Measurements from ENCODE around the gene TNNC1.

The TNNC1 gene

DNA sequence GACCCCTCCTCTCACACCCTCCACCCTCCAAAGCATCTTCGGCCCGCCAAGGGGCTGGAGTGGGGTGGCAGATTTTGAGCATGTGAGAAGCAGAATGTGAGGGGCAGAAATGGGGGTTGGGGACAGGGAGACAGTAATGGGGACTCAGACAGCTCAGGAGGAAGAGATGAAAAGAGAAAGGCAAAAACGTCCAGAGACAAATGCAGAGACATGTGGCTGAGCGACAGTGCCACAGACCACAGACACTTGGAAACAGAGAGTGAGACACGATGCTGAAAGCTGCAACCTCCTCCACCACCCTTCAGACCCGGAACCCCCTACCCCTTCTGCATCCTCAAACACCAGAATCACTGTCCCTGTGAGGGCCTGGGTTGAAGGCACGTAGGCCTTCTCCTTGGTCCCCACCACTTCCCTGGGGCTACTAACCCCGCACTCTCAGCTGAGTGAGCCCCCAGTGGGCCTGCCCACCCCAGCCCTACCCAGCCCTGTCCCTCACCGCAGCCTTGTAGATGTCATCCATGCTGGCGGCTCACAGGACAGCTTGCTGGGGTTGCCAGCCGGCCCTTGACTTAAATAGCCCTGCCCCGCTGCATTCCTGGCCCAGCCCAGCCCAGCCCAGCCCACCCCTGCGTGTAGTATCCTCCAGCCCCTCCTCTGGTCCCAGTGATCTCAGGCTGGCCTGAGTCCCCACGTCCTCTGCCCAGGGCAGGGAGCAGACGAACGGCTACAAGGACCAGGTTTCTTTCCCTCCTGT lies at the start of gene TNNC1:
Gene TNNC1 (minus strand): TSS at position 546 of the 754 bp plus-strand sequence. CDS start 26 bp downstream, at position 520.
- DNase-seq (ENCODE audit: low read depth, low spot score), result no peak

DNA sequence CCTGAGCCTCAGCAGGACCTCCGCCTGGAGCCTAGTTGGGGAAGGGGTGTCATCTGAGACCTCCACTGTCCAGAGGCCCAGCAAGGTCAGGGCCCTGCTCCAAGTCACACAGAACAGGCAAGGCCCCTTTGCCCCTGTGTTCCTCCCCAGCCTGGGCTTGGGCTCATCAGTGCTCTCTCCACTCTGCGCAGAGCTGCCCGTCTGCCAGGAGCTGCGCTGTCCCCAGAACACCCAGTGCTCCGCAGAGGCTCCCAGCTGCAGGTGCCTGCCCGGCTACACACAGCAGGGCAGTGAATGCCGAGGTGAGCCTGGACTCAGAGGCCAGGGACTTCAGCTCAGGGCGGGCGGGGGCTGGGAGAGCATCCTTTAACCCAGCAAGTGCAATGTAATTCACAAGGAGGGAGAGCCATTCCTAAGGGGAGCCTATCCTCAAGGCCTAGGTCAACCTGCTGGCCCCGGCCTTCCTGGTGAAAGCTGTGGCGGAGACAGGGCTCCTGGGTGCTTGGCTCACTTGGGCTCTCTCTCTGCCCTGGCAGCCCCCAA lies 49.0 kb upstream of the TNNC1 start:
- no peak for DNase-seq (ENCODE audit: low read depth, low spot score)

DNA sequence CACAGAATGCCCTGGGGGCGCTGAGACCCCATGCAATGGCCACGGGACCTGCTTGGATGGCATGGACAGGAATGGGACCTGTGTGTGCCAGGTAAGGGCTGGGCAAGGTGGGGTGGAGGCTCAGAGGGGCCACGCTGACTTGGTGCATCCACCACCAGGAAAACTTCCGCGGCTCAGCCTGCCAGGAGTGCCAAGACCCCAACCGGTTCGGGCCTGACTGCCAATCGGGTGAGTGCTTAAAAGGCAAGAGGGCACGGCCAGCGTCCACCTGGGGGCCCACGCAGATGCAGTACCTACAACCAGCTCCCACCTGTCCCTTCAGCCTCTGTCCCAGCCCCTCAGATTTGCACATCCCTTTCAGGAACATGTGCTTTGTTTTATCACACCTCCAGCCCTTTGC lies 48.2 kb upstream of the TNNC1 start:
- no peak for DNase-seq (ENCODE audit: low read depth, low spot score)

DNA sequence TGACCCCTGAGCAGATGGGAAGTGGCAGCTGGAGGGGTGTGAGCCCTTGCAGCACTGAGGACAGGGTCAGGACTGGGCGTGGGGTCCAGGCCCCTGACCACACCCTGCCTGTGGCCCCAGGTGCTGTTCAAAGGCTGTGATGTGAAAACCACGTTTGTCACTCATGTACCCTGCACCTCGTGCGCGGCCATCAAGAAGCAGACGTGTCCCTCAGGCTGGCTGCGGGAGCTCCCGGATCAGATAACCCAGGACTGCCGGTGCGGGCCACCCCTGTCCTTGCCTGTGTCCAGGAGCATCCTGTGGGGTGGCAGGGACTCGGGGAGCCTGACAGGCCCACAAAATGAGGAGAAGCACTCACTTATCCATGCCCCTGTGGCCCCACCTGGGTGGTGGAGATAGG lies 47.2 kb upstream of the TNNC1 start:
- no peak for DNase-seq (ENCODE audit: low read depth, low spot score)

DNA sequence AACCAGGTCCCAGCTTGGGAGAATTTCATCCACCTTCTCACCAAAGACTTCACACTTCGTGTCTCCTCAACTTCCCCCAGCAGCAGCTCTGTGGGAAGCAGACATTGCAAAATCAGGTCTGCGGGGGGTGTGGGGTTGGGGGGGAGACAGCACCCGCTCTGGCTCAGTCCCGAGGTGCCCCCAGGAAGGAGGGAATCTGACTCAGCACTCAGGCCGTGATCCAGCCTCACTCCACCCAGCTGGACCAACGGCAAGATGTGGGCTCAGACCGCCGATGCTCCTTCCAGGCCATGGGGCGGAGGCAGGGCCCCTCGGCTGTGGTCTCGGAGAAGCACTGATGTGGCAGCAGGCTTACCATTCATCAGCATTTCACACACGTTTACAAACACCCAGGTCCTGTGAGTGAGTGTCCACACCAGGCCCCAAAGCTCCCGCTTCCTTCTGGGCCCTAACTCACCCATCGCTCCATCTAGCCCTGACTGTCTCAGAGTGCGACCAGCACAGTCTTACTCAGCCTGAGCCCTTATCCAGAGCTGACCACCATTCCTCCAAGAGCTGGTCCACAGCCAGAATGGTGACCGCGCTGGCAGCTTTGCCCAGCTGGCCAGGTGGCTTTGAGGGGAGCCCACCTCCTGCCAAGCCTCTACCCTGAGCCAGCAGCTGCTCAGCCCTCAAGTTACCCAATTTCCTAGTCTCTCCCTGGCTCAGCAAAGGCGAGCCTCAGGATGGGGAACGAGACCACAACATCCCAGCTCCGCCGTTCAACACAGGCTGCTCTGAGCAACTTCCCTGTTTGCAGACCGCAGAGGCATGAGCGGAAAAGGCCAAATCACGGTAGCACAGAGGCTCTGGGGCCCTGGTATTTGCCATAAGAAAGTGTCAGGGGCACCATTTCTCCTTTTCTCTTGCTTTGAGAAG lies 44.6 kb upstream of the TNNC1 start:
- no peak for DNase-seq (ENCODE audit: low read depth, low spot score)

DNA sequence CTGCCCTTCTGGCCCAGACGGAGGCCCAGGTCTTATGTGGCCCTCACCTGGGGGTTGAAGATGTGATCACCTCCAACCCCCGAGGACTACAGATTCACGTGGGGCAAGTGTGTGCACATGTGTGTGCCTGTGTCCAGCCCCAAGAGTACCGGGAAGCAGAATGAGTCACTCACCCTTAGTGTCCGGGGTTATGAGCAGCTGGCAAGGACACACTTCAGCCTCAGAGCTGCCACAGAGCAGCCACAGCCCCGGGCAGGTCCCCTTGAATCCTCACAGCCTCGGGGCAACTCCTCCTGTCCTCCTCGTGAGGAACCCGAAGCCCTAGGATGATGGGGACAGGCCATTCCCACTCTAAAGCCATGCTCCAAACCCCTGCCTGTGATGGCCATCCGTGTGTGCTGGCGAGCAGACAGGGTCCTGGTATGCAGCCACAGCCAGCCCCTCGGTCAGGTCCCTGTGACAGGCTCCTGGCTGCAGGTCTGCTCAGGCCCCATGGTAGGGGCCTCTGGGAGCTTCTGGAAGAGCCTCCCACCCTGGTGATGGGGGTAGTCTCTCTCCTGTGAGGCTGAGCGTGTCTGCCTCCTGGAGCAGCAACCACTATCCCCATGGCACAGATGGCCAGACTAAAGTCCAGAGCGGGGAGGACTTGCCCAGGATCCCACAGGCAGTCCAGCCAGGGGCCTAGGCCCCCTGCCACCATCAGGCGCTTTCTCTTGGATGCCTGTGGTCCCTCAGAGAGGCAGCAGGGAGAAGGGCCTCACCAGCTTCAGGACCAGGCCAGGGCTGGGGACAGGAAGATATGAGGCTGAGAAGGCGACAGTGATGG lies 42.1 kb upstream of the TNNC1 start:
- no peak for DNase-seq (ENCODE audit: low read depth, low spot score)

- no peak for DNase-seq (ENCODE audit: low read depth, low spot score)
Observed at GRCh38 chr3:52494886-52495495, 41.1 kb upstream of the TNNC1 start, which contains the start of gene STAB1. Gene STAB1 (plus strand): TSS chr3:52495338. CDS start chr3:52495414, 76 bp downstream.

GRCh38 chr3:52494445-52494844 lies 40.6 kb upstream of the TNNC1 start:
- no peak for DNase-seq (ENCODE audit: low read depth, low spot score)

- no peak for DNase-seq (ENCODE audit: low read depth, low spot score)
Observed at GRCh38 chr3:52493232-52494017, 39.6 kb upstream of the TNNC1 start.

DNA sequence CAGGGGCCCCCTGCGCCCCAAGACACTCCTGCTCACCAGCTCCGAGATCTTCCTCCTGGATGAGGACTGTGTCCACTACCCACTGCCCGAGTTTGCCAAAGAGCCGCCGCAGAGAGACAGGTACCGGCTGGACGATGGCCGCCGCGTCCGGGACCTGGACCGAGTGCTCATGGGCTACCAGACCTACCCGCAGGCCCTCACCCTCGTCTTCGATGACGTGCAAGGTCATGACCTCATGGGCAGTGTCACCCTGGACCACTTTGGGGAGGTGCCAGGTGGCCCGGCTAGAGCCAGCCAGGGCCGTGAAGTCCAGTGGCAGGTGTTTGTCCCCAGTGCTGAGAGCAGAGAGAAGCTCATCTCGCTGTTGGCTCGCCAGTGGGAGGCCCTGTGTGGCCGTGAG lies 38.2 kb upstream of the TNNC1 start:
- no peak for DNase-seq (ENCODE audit: low read depth, low spot score)

GRCh38 chr3:52490939-52491526 lies 37.2 kb upstream of the TNNC1 start:
- no peak for DNase-seq (ENCODE audit: low read depth, low spot score)

DNA sequence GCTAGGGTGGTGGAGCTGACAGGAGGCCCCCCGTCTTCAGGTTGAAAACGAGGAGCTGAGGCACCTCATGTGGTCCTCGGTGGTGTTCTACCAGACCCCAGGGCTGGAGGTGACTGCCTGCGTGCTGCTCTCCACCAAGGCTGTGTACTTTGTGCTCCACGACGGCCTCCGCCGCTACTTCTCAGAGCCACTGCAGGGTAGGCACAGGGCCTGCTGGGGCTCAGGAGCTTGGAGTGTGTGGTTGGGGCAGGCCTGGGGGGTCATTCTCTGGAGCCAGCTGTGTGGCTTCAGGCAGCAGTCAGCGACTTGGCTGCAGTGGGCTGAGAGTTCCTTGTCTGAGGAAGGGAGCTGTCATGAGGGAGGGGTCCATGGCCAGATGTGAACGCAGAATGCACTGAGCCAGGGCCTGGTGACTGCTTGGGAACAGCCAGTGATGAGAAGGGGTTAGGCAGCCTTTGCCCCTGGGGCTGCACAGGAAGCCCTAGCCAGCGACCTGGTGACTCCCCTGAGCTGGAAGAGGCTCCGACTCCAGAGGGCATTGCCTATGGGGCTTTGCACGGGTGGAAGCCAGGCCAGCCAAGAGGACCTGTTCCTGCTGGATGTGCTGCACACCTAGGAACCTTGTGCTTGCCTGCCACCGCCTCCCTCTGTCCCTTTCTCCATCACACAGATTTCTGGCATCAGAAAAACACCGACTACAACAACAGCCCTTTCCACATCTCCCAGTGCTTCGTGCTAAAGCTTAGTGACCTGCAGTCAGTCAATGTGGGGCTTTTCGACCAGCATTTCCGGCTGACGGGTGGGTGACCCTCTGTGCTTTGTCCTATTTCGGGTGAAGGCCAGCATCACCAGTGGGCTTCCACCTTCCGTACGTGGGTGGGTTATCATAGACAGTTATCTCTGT lies 36.4 kb upstream of the TNNC1 start:
- DNase-seq (ENCODE audit: low read depth, low spot score), result no peak

DNA sequence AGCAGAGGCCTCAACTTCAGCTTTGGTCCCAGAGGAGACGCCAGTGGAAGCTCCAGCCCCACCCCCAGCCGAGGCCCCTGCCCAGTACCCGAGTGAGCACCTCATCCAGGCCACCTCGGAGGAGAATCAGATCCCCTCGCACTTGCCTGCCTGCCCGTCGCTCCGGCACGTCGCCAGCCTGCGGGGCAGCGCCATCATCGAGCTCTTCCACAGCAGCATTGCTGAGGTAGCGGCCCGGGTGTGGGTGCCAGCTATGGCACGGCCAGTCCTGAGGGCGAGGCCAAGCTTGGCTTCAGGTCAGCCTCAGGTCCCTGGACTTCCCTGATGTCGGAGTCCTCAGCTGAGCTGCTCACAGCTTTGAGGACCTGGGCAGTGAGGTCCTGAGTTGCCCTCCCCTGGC lies 35.6 kb upstream of the TNNC1 start:
- DNase-seq (ENCODE audit: low read depth, low spot score), result no peak

DNA sequence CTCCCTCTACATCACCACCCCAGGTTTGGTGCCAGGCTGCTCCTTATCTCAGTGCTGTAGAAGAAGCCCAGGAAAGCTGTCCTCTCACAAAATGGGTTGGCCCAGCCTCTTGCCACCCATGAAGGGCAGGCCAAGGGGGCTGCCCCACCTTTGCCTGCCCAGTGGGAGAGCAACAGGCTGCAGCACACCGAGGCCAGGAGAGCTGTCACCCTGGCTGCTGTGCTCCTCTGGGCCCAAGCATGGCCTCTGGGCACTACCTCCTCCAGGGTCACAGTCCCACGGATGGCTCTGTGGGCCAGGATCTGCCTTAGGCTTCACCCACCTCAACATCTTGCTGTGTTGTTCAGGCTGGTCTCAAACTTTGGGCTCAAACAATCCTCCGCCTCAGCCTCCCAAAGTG lies 34.9 kb upstream of the TNNC1 start:
- DNase-seq (ENCODE audit: low read depth, low spot score), result no peak

DNA sequence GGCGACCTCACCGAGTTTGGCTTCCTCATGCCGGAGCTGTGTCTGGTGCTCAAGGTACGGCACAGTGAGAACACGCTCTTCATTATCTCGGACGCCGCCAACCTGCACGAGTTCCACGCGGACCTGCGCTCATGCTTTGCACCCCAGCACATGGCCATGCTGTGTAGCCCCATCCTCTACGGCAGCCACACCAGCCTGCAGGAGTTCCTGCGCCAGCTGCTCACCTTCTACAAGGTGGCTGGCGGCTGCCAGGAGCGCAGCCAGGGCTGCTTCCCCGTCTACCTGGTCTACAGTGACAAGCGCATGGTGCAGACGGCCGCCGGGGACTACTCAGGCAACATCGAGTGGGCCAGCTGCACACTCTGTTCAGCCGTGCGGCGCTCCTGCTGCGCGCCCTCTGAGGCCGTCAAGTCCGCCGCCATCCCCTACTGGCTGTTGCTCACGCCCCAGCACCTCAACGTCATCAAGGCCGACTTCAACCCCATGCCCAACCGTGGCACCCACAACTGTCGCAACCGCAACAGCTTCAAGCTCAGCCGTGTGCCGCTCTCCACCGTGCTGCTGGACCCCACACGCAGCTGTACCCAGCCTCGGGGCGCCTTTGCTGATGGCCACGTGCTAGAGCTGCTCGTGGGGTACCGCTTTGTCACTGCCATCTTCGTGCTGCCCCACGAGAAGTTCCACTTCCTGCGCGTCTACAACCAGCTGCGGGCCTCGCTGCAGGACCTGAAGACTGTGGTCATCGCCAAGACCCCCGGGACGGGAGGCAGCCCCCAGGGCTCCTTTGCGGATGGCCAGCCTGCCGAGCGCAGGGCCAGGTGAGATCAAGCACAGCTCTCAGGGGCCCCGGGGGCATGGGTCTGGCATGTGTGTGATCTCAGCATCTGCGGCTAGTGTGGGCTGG lies 34.2 kb upstream of the TNNC1 start:
- no peak for DNase-seq (ENCODE audit: low read depth, low spot score)

DNA sequence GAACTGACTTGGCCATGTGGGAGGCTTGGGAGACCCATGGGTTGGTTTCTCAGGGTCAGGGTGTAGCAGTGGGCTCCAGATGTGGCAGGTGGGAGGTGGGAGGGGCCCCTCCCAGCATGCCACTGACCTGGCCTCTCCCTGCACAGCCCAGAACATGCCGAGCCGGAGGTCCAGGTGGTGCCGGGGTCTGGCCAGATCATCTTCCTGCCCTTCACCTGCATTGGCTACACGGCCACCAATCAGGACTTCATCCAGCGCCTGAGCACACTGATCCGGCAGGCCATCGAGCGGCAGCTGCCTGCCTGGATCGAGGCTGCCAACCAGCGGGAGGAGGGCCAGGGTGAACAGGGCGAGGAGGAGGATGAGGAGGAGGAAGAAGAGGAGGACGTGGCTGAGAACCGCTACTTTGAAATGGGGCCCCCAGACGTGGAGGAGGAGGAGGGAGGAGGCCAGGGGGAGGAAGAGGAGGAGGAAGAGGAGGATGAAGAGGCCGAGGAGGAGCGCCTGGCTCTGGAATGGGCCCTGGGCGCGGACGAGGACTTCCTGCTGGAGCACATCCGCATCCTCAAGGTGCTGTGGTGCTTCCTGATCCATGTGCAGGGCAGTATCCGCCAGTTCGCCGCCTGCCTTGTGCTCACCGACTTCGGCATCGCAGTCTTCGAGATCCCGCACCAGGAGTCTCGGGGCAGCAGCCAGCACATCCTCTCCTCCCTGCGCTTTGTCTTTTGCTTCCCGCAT lies 33.4 kb upstream of the TNNC1 start:
- no peak for DNase-seq (ENCODE audit: low read depth, low spot score)
